Psoas muscle (tissue), 8 donors: ENCODE measurements around the gene CLDN3. TPM values are rescaled to one million over a fixed set of nuclear protein-coding genes. Genes with fewer than 3 reads are reported as not detected.

ENCODE experiments used
- ATAC-seq, 4 donors: fragments of 200-7000 bp; cut with Tn5 transposase; one replicate each; pipeline ENCODE4 v1.9.1; 2020; ENCODE audit warnings: moderate library complexity in 3 of 4, mild to moderate bottlenecking in 2 of 4
- DNase-seq, 2 donors: peaks; one replicate each; pipeline ENCODE4 v3.0.0-alpha.2; 2020
- H3K27ac ChIP-seq: fragments of 200-600 bp; one replicate; pipeline ENCODE4 v1.8.0; 2022
- H3K27me3 ChIP-seq, 3 donors: fragments of 200-600 bp in 1 of 3; one replicate each; pipeline versions ENCODE4 v1.6.1 to v1.8.0; 2013 to 2022; ENCODE audit warnings: low read length in 2 of 3, mild to moderate bottlenecking in 2 of 3, moderate library complexity in 1 of 3; ENCODE audit not compliant: insufficient read depth in 3 of 3
- H3K36me3 ChIP-seq, 2 donors: fragments of 200-600 bp in 1 of 2; one replicate each; pipeline versions ENCODE4 v1.6.1 to v1.8.0; 2013 to 2022; ENCODE audit warnings: low read depth in 1 of 2, mild to moderate bottlenecking in 1 of 2, moderate library complexity in 1 of 2; ENCODE audit not compliant: insufficient read depth in 1 of 2
- H3K4me1 ChIP-seq: fragments of 200-600 bp; one replicate; pipeline ENCODE4 v1.8.0; 2022
- H3K4me3 ChIP-seq: fragments of 200-600 bp; one replicate; pipeline ENCODE4 v1.8.0; 2022; ENCODE audit warnings: mild to moderate bottlenecking
- H3K9me3 ChIP-seq: fragments of 200-600 bp; one replicate; pipeline ENCODE4 v1.8.0; 2022
- WGBS, 3 donors: extraction: QIAGEN DNeasy Blood & Tissue Kit; methylation state at CpG; one replicate each; pipeline versions ENCODE4 v1.1.6 to v1.1.7; 2013; 5-methylcytosine and 5-hydroxymethylcytosine counted together
- intact Hi-C, 2 donors: fragments of 100-400 bp; cut with DNase I; formaldehyde crosslinking; loops; one replicate each; pipeline versions ENCODE4 v1.11.0 to v1.14.2; 2022
- polyA plus RNA-seq, 3 donors: library from polyadenylated mRNA; stranded (reverse); fragments of 200-250 nt; gene quantifications; one replicate each; pipeline ENCODE4 v1.2.3, GENCODE V29; 2013
- total RNA-seq, 4 donors: library from RNA; stranded (reverse); fragmentation: NEBNext Ultra II Directional in 2 of 4; extraction: Animal tissue kit (Norgen Biotek cat#: 25700) in 2 of 4; gene quantifications; one replicate each; pipeline versions ENCODE4 v1.2.1 to v1.2.4, GENCODE V29; 2021 to 2023
- TF ChIP-seq, protein P1 (sequence below): fragments of 200-600 bp; IDR thresholded peaks from one replicate; pipeline ENCODE4 v1.8.0; 2022; ENCODE audit warnings: antibody characterized with exemption
- donor health status: healthy with polysubstance abuse.
- donor health status: DM: no; HTN: no; CAD: no; lungs with moderate emphysema.
- donor health status: Bipolar disorder and iron deficiency.
- donor health status: healthy.
- donor health status: DM: yes; HTN: yes; CAD: no.
- donor health status: DM: no; HTN: no; CAD: no.
- donor health status: DM: no; HTN: no; CAD: no.
- donor health status: DM: yes; HTN: yes; CAD: no.

The CLDN3 gene
- total and polyA plus RNA-seq, 7 donors: 0.04 to 0.17 (median 0.16) TPM; not detected in 4

DNA sequence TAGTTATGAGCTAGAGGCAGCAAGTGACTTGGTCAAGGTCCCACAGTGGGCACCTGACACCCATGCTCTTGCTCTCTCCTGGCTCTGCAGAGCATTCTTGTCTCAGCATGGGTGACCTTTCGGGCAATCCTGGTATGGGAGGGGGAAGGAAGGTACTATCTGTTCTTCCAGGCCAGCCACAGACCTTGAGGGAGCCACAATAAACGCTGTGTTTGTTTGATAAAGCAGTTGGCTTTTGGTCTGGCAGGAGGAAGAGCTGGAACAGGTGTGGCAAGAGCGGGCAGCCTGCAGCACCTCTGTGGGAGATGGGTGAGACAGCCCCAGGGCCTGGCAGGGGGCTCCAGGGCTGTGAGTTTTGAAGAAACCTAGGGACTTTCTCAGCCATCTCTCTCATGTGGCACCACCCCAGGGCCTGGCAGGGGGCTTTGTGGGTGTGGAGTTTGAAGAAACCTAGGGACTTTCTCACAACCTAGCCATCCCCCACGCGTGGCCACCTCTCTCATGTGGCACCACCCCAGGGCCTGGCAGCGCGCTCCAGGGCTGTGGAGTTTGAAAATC, 11.4 kb downstream of the CLDN3 start:
- TF ChIP-seq, protein P1, sequence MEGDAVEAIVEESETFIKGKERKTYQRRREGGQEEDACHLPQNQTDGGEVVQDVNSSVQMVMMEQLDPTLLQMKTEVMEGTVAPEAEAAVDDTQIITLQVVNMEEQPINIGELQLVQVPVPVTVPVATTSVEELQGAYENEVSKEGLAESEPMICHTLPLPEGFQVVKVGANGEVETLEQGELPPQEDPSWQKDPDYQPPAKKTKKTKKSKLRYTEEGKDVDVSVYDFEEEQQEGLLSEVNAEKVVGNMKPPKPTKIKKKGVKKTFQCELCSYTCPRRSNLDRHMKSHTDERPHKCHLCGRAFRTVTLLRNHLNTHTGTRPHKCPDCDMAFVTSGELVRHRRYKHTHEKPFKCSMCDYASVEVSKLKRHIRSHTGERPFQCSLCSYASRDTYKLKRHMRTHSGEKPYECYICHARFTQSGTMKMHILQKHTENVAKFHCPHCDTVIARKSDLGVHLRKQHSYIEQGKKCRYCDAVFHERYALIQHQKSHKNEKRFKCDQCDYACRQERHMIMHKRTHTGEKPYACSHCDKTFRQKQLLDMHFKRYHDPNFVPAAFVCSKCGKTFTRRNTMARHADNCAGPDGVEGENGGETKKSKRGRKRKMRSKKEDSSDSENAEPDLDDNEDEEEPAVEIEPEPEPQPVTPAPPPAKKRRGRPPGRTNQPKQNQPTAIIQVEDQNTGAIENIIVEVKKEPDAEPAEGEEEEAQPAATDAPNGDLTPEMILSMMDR: no peak
- no peaks in the 10 kb centered on the region for H3K27me3 ChIP-seq
- H3K36me3 ChIP-seq: no peaks in the 10 kb centered on the region
- intact Hi-C loops: no loop called here
- H3K4me1 ChIP-seq: peaks cover 3% of the 10 kb centered on the region
- DNase-seq: no peak
- H3K9me3 ChIP-seq: no peaks in the 10 kb centered on the region
- no peak overlapping the region for H3K27ac ChIP-seq
- H3K4me3 ChIP-seq: no peak overlapping the region
- 61 to 79% (median 62%) methylated on average over 7 of the region's 7 CpGs for WGBS, 3 donors
- peak in 3 of 4 donors; percentile 46 to 62 (median 53) for ATAC-seq

DNA sequence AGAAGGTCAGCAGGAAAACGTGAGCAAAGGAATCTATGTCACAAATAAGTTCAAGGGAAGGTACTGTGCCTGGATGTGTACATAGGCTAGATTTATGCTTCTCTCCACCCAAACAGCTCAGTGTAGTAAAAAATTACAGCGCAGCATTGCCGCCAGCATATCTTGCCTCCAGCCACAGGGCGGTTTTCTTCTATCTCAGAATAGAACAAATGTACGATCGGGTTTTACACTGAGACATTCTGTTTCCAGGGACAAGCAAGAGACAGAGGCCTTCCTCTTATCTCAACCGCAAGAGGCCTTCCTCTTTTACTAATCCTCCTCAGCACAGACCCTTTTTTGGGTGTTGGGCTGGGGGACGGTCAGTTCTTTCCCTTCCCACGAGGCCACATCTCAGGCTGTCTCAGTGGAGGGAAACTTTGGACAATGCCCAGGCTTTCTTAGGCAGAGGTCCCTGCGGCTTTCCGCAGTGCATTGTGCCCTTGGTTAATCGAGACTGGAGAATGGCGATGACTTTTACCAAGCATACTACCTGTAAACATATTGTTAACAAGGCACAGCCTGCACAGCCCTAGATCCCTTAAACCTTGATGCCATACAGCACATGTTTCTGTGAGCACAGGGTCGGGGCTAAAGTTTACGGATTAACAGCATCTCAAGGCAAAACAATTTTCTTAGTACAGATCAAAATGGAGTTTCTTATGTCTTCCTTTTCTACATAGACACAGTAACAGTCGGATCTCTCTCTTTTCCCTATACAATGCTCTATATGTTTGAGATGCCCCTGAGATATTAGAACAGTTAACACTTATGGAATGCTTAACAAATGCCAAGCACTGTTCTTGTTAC, 19.9 kb downstream of the CLDN3 start:
- no peak for DNase-seq
- intact Hi-C loops: no loop called here
- H3K4me3 ChIP-seq: no peak overlapping the region
- WGBS, 3 donors: 80 to 85% (median 84%) methylated on average over 16 of the region's 16 CpGs
- TF ChIP-seq, protein P1: no peak
- no peaks in the 10 kb centered on the region for H3K9me3 ChIP-seq
- no peak for ATAC-seq
- H3K36me3 ChIP-seq: no peaks in the 10 kb centered on the region
- peaks cover 0 to 2% (median 0%) of the 10 kb centered on the region in 3 donors for H3K27me3 ChIP-seq
- H3K4me1 ChIP-seq: no peaks in the 10 kb centered on the region
- H3K27ac ChIP-seq: no peak overlapping the region

DNA sequence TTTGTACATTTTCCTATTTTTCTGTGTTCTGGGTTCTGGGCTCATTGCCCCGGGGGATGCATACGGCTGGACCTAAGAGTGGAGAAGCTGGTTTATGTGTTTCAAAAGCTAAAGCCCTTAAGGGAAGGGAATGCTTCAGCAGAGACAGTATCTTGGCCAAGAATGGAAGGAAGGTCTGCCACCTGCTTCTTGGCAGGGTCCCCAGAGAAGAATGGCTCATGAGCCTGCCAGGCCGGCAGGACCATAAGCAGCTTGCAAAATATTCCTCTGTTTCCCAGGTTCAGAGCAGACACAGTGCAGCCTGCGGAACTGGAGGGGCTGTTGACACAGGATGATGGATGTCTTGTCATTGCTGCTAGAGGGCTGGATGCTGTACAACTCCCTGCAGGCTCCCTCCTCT, 23.7 kb downstream of the CLDN3 start:
- TF ChIP-seq, protein P1: no peak
- no peak overlapping the region for H3K27ac ChIP-seq
- H3K9me3 ChIP-seq: no peaks in the 10 kb centered on the region
- H3K4me1 ChIP-seq: no peaks in the 10 kb centered on the region
- intact Hi-C loops: no loop called here
- H3K36me3 ChIP-seq: no peaks in the 10 kb centered on the region
- DNase-seq: no peak
- no peak overlapping the region for H3K4me3 ChIP-seq
- WGBS, 3 donors: 23 to 34% (median 24%) methylated on average over 4 of the region's 4 CpGs
- peaks cover 0 to 2% (median 0%) of the 10 kb centered on the region in 3 donors for H3K27me3 ChIP-seq
- peak in 3 of 4 donors; percentile 31 to 41 (median 39) for ATAC-seq

DNA sequence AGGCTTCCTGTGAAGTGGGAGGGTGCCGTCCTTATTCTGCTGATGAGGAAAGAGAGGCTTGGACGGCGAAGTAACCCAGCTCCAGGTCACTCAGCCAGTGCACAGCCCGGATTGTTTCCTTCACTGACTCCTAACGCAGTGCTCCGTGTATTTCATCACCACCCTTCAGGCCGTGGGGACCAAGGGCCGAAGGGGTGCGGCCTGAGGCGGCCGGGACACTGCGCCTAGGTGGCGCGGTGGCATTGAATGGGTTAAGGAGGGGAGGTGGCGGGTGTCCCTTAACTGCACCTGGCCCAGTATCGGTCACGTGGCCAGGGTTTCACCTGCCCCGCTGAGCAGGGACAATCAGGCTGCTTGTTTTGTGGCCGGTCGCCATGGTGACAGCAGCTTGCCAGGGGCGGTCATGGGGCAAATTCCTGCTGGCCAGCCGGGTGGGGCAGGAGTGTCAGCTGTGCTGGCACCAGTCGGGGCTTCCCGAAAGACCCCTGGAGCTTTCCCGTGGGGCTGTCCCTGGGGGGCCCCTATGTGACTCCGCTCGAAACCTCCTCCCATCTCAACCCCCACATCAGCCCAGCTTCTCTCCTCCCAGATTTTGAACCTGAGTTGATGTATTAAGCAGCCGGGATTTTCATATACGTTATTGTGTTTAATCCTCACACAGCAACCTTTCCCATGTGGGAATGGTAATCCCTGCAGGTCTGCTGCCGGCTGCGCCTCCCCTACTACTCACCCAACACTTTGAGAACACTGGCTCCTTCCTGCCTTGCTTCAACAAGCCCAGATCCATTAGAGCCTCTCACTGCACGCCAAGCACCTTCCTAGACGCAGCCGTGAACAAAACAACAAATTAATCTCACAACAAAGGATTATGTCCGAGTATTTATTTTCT, 27.1 kb downstream of the CLDN3 start:
- Histone ChIP-seq H3K4me3 (no peak overlapping the region), H3K9me3 (no peaks in the 10 kb centered on the region), H3K36me3 (no peaks in the 10 kb centered on the region), H3K27me3 (no peaks in the 10 kb centered on the region), H3K27ac (no peak overlapping the region), H3K4me1 (no peaks in the 10 kb centered on the region)
- intact Hi-C loops: no loop called here
- 27 to 34% (median 28%) methylated on average over 34 to 35 of the region's 35 CpGs for WGBS, 3 donors
- DNase-seq (no peak), ATAC-seq (no peak)
- TF ChIP-seq, protein P1: no peak
